GM21786 (cell line): Measurements from ENCODE around the gene ATP10A.

Experiments
- ATAC-seq: cut with Tn5 transposase; IDR thresholded peaks from one replicate; pipeline ENCODE4 v1.9.1; 2021; ENCODE audit not compliant: unreplicated experiment

The ATP10A gene

DNA sequence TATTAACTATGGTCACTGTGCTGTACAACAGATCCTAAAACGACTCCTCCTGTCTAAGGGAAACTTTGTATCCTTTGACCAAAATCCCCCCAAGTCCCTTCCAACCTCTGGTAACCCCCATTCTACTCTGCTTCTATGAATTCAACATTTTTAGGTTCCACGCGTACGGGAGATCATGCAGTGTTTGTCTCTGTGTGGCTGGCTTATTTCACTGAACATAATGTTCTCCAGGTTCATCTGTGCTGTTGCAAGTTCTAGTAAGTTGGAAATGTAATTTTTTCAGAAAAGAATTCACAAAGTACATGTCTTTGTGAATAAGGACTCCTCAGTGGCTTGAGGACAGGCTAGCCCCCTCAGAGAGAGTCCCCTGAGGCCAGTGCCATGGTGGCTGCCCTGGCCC, 66.1 kb downstream of the ATP10A start:
- ATAC-seq = no peak

DNA sequence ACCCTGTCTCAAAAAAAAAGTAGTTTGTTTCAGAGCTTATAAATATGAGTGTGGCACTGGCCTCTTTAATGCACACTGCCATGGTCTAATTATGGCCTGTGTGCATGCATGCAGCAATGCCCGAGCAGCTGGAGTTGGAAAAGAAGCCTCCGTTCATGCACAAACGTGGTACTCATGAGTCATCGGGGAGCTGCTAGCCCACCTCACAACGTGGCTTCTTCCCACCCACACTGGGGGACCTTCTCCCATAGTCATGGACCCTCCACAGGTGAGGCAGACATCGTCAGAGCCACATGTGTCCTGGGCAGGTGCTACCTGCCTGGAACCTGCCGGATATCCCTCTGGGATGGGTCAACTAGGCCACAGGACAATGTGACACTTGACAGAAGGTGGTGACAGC, 66.7 kb downstream of the ATP10A start:
- no peak for ATAC-seq

DNA sequence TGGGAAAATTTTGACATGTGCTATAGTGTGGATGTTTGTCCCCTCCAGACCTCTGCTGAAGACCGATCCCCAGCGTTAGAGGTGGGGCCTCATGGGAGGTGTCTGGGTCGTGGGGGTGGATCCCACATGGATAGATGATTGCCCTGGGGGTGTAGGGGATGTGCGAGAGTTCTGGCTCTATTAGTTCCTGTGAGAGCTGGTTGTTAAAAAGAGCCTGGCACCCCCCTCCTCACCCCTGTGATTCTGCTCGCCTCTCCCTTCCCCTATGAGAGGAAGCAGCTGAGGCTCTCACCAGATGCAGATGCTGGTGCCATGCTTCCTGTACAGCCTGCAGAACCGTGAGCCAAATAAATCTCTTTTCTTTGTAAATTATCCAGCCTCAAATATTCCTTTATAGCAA, 67.4 kb downstream of the ATP10A start:
- ATAC-seq = no peak

DNA sequence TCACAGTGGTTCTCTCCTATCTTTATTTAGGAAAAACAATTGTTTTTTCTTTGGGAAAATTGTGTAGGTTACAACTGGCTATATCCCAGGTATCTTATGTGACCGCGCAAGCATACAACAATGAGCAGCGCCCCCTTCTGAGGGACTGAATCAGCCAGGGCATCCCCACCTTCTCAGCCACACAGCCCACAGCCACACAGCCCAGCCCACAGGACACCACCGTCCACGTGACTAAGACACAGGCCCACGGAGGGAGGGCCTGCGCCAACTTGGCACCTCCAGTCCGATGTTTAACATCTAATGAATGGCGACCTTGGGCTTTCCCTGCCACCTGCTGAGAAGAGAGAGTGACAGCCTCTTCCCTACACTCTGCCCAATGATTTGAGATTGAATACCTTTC, 68.1 kb downstream of the ATP10A start:
- no peak for ATAC-seq

DNA sequence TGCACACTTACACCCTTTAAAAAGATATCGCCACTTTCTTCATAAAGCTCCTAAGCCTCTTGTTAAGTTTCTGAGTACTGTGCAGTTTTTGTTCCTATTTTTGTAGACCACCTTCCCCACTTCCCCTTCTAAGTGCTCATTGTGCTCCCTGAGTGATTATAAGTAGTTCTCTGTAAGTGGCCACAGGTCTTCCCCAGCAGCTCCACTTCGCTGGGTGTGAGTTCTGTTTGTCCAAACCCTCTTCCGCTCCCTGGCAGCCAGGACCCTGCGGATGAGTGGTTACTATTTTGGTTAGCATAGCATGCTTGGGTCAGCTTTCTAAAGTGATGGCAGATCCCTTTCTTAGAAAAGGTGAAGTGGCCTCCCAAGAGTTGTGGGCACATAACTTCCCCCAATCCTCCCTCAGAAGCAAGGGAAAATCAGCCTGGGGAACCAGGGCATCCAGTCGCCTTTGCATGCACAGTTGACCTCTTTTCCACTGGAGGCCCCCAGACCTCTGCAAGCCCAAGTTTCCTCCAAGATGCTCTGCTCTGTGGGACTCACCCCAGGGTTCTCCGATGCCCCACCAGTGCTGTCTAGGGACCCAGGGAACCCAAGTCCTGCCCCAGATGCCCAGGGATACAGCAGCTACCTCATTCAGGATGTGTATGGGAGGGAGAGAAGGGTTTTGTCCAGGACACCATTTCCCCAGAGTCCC, 69.6 kb downstream of the ATP10A start:
- ATAC-seq = peak; percentile 76

GRCh38 chr15:25792128-25792527, 71.0 kb downstream of the ATP10A start:
- no peak for ATAC-seq

- no peak for ATAC-seq
These were observed 73.0 kb downstream of the ATP10A start for GRCh38 chr15:25790000-25790660.

DNA sequence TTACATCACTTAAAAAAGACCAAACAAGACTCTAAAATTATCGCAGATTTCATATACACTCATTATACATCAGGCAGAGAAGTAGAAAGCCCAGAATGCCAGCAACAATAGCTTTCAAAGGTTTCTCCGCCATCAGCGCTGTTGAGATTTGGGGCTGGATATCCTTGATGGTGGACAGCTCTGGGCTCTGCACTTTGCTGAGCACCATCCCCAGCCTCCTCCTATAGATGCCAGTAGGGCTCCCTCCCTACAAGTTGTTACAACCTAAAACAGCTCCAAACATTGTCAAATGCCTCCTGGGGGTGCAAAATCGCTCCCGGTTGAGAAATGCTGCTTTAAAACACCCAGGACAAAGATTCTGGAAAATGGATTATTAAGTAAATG, 73.5 kb downstream of the ATP10A start:
- ATAC-seq = no peak

DNA sequence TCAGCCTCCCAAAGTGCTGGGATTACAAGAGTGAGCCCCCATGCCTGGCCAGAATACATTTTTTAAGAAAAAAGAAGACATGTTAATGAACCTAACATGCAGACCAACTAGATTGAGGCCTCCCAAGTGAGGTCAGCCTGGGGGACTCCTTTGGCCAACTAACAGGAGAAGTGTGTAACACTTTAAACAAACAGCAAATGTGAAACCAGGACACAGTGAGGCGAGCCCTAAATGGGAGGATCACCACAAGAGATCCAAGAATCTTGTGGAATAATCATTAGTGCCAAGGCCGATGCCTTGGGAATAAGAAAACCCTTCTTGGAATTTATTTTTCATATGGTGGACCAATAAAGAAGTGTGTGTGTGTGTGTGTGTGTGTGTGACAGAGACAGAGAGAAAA, 73.9 kb downstream of the ATP10A start:
- no peak for ATAC-seq

DNA sequence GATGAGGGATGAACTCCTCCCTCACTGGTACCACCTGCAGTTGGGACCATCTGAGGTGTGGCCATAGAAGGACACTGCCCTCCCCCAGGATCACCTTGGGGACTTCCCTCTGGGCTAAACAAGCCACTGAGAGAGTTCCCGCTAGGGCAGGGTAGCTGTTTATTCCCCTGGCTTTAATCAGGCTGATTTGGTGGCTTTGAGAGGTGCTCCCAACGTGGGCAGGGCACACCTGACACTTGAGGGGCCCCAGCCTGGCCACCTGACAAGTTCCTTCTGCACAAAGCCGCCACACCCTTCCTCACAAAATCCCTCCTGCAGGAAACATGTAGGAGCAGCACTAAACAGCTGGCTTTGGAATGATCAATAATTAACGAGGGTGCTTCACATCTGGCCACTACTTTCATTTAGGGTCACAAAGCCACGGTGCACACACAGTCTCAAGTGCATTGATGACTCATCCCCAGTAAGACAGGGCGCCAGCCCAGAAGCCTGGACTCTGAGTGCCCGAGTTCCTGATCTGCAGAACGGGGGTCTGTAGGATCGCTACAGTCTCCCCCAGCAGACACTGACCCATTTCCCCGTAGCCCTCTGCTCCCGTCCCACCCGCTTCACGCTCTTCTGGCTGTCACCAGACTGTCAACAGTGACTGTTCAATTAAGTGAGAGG, 75.1 kb downstream of the ATP10A start:
- no peak for ATAC-seq

DNA sequence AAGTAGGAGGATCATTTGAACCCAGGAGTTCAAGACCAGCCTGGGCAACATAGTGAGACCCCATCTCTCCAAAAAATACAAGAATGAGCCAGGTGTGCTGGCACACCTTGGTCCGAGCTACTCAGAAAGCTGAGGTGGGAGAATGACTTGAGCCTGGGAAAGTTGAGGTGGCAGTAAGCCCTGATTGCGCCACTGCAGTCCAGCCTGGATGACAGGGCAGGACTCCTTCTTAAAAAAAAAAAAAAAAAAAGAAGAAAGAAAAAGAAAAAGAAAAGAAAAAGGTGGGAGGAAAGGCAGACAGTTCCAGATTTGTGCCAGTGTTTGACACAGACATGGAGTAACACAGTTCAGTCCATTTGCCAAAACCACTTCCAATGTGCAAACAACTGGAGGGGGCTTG, 75.7 kb downstream of the ATP10A start:
- no peak for ATAC-seq

- ATAC-seq = no peak
These were observed 77.1 kb downstream of the ATP10A start for GRCh38 chr15:25786040-25786439.

DNA sequence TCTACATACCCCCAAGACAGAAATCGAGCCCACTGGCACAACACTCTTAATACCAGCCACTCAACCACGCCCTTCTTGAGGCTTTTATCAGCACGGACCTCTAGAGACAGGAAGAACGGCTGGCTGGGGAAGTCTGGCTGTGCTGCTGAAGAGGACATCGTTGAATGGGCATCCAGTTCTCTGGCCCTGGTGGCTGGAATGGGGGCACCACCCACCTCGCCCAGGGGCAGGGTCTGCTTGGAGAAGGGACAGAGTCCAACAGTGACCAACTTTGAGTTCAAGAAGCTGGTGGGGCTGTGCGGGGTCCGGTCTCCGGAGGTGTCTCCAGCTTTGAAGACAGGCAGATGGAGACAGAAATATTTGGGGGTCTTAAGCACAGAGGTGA, 77.5 kb downstream of the ATP10A start:
- ATAC-seq = no peak

DNA sequence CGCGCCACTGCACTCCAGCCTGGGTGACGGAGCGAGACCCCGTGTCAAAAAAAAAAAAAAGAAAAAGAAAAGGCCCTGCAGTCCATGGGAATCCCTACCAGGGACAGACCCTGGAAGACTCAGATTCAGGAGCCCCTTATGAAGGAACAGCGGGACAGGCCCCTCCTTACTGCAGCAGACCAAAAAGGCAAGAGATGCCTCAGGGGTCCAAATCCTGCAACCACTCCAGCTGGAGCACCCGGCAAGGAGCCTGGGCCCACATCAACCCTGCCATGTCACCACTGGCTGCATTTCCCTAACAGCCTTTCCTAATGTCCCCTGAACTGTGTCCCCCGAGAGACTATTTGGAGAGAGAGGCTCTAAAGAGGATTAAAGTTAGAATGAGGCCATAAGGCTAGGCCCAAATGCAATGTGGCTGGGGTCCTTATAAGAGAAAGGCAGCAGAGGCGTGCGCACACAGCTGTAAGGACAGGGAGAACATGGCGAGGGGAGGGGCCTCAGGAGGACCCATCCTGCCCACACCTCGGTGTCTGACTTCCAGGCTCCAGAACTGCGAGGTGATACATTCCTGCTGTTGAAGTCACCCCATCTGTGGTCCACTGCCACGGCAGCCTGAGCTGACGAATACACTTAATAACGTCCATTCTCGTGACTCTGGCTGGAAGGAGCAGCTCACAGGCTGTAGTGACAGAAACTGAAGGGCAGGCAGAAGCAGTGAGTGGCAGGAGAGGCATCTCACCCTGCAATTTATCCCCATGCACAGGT, 78.1 kb downstream of the ATP10A start:
- no peak for ATAC-seq

DNA sequence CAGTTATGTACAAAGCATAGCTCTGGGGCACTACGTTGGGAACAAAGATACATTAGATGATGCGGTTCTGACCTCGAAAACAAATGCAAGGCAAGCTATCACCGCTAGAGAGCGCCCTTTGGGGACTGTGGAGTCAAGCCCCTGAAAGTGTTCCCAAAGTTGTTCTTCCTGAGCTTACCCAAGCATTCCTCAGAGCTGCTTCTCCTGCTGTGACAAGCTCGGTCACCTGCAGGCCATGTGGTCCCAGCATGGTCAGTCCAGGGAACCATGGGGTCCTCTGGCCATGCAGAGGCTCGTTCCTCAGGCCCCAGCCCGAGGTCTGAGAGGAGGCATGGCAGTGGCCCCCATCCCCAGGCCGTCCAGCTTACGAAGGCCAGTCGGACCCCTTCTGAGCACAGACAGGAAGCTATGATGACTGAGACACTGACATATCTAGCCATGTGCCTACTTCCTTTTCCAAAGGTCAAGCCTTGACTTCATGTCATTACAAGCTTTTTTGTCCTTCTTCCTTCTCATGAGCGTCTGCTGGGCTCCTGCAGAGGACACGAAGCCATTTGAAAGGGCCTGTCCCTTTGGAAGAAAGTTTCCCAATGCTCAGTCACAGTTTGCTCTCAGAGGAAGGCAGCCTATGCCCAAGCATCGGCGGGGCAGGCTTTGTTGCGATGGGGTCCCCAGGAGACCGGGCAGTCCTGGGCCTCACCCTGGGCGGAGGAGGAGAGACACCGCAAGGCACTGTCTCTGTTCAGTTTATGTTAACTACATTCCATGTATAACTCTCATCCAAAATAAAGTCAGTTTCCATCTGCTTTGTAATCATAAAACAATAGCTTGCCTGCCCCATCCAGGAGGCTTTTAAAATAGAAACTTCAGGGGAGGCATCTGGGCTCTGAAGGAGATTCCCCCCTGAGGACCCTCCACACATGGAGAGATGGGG, 79.3 kb downstream of the ATP10A start:
- ATAC-seq = no peak

DNA sequence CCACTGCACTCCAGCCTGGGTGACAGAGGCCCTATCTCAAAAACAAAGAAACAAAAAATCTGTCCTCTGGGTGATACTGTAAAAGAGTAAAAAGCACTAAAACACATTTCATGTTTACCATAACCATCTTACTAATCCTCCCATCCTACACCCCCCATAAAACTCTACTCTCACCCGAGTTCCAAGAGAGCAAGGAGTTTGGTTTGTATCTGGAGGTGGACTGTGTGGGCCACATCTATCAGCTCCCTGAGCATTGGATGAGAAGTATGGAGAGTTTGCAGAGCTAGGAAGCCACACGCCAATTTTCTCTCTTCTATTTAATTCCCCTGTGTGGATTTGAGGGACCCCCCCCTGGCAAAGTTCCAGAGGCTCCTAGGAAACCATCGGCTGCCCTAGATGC, 80.0 kb downstream of the ATP10A start:
- no peak for ATAC-seq

DNA sequence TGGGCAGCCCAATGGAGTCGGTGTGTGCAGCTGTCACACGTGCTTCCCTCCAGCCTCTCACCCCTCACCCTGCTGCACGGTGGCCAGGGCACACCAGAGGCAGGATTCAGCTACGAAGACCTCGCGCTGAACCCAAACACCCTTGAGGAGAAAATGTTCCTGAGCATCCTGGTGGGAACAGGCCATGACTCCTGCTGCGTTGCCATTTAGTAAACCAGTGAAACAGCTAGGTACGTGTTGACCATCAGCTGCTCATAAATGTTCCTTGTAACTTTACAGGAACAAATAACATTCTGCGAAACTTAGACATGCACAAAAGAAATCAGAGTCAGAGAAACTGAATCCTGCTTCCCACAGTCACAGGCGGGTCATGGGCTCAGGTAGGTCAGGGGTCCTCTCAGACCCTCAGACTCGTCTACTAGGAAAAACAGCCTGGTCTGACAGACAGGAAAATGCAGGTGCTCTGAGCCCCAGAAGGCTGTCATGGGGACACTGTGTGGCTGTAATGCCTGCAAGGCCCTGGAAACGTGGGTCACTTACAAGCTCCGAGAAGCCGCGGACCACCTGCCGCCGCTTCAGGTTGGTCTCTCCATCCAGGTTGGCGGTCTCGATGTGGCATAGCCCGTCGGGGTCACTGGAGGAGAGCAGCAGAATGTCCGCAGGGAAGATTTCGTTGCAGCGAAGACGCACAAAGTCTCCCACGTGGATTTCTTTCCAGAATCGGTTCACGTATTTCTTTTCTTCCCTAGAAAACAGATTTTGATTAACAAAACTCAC, 82.5 kb downstream of the ATP10A start:
- ATAC-seq = no peak

DNA sequence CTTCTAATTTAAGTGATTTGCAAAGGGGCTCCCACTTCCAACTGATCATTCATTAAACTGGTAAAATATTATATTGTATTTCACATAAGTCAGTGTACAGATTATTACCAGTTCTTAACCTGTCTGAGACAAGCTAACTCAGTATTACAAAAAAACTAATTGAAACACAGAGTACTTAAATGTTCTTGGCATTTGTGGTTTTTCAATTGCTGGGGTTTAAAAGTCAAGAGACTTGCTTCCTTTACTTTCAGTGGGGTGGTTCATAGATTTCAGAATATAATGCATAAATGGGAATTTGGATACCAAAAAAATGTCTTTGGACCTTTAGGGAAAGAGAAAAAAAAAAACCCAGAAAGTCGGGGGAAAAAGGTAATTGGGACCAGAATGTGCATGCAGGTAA, 85.0 kb downstream of the ATP10A start:
- no peak for ATAC-seq

DNA sequence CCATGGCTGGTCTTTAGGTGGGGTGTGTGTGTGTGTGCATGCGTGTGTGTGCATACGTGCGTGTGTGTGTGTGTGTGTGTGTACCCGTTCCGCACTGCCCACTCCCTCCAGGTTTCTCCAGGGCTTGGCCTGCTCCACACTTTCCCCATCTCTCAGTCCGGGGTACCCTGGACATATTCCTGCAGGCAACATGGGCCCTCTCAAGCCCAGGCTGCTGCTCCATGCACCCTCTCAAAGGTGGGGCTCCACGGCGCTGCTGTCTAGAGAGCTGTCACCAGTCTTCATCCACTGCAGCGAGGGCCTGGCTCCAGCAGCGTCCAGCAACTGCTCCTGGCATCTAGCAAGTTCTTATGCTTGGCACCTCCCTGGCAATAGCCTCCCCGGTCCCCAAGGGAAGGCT, 86.1 kb downstream of the ATP10A start:
- no peak for ATAC-seq
